ENCODE results near the gene CD40LG.

CD40LG gene

GRCh38 chrX:136607236-136607635 lies 40.7 kb upstream of the CD40LG start:
- H3F3A ChIP-seq (ENCODE audit: low read depth), result no peaks in the 10 kb centered on the region

GRCh38 chrX:136608295-136608933 lies 39.5 kb upstream of the CD40LG start:
- Histone ChIP-seq H4K20me1 (ENCODE audit: insufficient read depth, low read length, poor library complexity, severe bottlenecking) (no peaks in the 10 kb centered on the region), H3K4me3 (ENCODE audit: low read length, poor library complexity, severe bottlenecking) (no peak overlapping the region), H3F3A (ENCODE audit: low read depth) (no peaks in the 10 kb centered on the region), H3K36me3 (ENCODE audit: insufficient read depth, low read length) (no peaks in the 10 kb centered on the region), H3K4me1 (ENCODE audit: insufficient read depth, low read length, poor library complexity, severe bottlenecking) (no peaks in the 10 kb centered on the region), H3K4me2 (ENCODE audit: low read depth, low read length, poor library complexity, severe bottlenecking) (no peak overlapping the region), H2AFZ (ENCODE audit: low read length) (no peak overlapping the region), H3K9me3 (ENCODE audit: insufficient read depth, low read depth, low read length) (no peaks in the 10 kb centered on the region), H3K79me2 (ENCODE audit: insufficient read depth, low read length) (no peaks in the 10 kb centered on the region), H3K9me2 (replicated peaks; ENCODE audit: low read depth, low read length) (no peaks in the 10 kb centered on the region), H3K9ac (ENCODE audit: low read depth, low read length, poor library complexity, severe bottlenecking) (no peak overlapping the region), H3K27me3 (ENCODE audit: insufficient read depth, low read length, poor library complexity, severe bottlenecking) (no peaks in the 10 kb centered on the region)
- no peak for TF ChIP-seq EZH2phosphoT487 (IDR thresholded peaks at IDR 0.05; ENCODE audit: borderline replicate concordance)
- TF ChIP-seq CTCF (conservative IDR thresholded peaks at IDR 0.05; ENCODE audit: low read length), result peak; percentile 64

More at GRCh38 chrX:136607236-136607635, 40.7 kb upstream of the CD40LG start:
- Histone ChIP-seq H3K36me3 (ENCODE audit: insufficient read depth, low read length) (no peaks in the 10 kb centered on the region), H3K9me3 (ENCODE audit: insufficient read depth, low read depth, low read length) (no peaks in the 10 kb centered on the region), H3K4me2 (ENCODE audit: low read depth, low read length, poor library complexity, severe bottlenecking) (no peak overlapping the region), H3K27me3 (ENCODE audit: insufficient read depth, low read length, poor library complexity, severe bottlenecking) (no peaks in the 10 kb centered on the region), H4K20me1 (ENCODE audit: insufficient read depth, low read length, poor library complexity, severe bottlenecking) (no peaks in the 10 kb centered on the region), H3K4me1 (ENCODE audit: insufficient read depth, low read length, poor library complexity, severe bottlenecking) (no peaks in the 10 kb centered on the region), H3K9ac (ENCODE audit: low read depth, low read length, poor library complexity, severe bottlenecking) (no peak overlapping the region), H3K9me2 (replicated peaks; ENCODE audit: low read depth, low read length) (no peaks in the 10 kb centered on the region), H3K79me2 (ENCODE audit: insufficient read depth, low read length) (no peaks in the 10 kb centered on the region), H3K4me3 (ENCODE audit: low read length, poor library complexity, severe bottlenecking) (no peak overlapping the region), H2AFZ (ENCODE audit: low read length) (no peak overlapping the region)
- no peak for TF ChIP-seq EZH2phosphoT487 (IDR thresholded peaks at IDR 0.05; ENCODE audit: borderline replicate concordance)
- no peak for TF ChIP-seq CTCF (conservative IDR thresholded peaks at IDR 0.05; ENCODE audit: low read length)

- no peaks in the 10 kb centered on the region for H3K36me3 ChIP-seq (ENCODE audit: insufficient read depth, low read length)
- peaks cover 8% of the 10 kb centered on the region for H3K4me1 ChIP-seq (ENCODE audit: insufficient read depth, low read length, poor library complexity, severe bottlenecking)
- H3K79me2 ChIP-seq (ENCODE audit: insufficient read depth, low read length), result no peaks in the 10 kb centered on the region
- H2AFZ ChIP-seq (ENCODE audit: low read length), result peak overlapping the region; percentile 91
- peak overlapping the region; percentile 49 for H3K4me2 ChIP-seq (ENCODE audit: low read depth, low read length, poor library complexity, severe bottlenecking)
- no peaks in the 10 kb centered on the region for H3F3A ChIP-seq (ENCODE audit: low read depth)
- TF ChIP-seq CTCF (conservative IDR thresholded peaks at IDR 0.05; ENCODE audit: low read length) (no peak), EZH2phosphoT487 (IDR thresholded peaks at IDR 0.05; ENCODE audit: borderline replicate concordance) (no peak)
- no peaks in the 10 kb centered on the region for H4K20me1 ChIP-seq (ENCODE audit: insufficient read depth, low read length, poor library complexity, severe bottlenecking)
- H3K4me3 ChIP-seq (ENCODE audit: low read length, poor library complexity, severe bottlenecking), result no peak overlapping the region
- no peak overlapping the region for H3K9ac ChIP-seq (ENCODE audit: low read depth, low read length, poor library complexity, severe bottlenecking)
- H3K9me3 ChIP-seq (ENCODE audit: insufficient read depth, low read depth, low read length), result no peaks in the 10 kb centered on the region
- H3K27me3 ChIP-seq (ENCODE audit: insufficient read depth, low read length, poor library complexity, severe bottlenecking), result no peaks in the 10 kb centered on the region
- no peaks in the 10 kb centered on the region for H3K9me2 ChIP-seq (replicated peaks; ENCODE audit: low read depth, low read length)
Measured at GRCh38 chrX:136616987-136617685, 30.8 kb upstream of the CD40LG start.
